NCI-H1417 (cell line): ENCODE data around the gene HIPK2.
A peak's percentile ranks its signal among the peaks of the same experiment; 100 is the strongest.

ENCODE experiments used
- DNase-seq, 3 experiments: peaks; one replicate each; lab custom pipeline; 2025; lab: John Stamatoyannopoulos, UW

The HIPK2 gene

GRCh38 chr7:139650429-139651100, 127.2 kb downstream of the HIPK2 start:
- peak in 1 of 3 experiments; percentile 27 for DNase-seq

GRCh38 chr7:139648941-139649425, 128.8 kb downstream of the HIPK2 start:
- DNase-seq, result peak in 2 of 3 experiments; percentile 75 to 89

- peak in 2 of 3 experiments; percentile 75 to 89 for DNase-seq
Observed at GRCh38 chr7:139648391-139648861, 129.4 kb downstream of the HIPK2 start.

- peak in 2 of 3 experiments; percentile 67 to 80 for DNase-seq
Observed at GRCh38 chr7:139647814-139648390, 129.9 kb downstream of the HIPK2 start.

- DNase-seq, result peak in 1 of 3 experiments; percentile 25
Observed at GRCh38 chr7:139647085-139647484, 130.7 kb downstream of the HIPK2 start.

- DNase-seq, result no peak
Observed at GRCh38 chr7:139646566-139646965, 131.2 kb downstream of the HIPK2 start.

GRCh38 chr7:139645572-139646523, 131.9 kb downstream of the HIPK2 start:
- DNase-seq, result peak; percentile 77 to 97 (median 89)

- peak in 1 of 3 experiments; percentile 38 for DNase-seq
Observed at GRCh38 chr7:139643951-139644585, 133.7 kb downstream of the HIPK2 start.

- no peak for DNase-seq
Observed at GRCh38 chr7:139642283-139642682, 135.5 kb downstream of the HIPK2 start.

- no peak for DNase-seq
Observed at GRCh38 chr7:139641337-139641992, 136.3 kb downstream of the HIPK2 start.

GRCh38 chr7:139640681-139641080, 137.1 kb downstream of the HIPK2 start:
- no peak for DNase-seq

- DNase-seq, result no peak
Observed at GRCh38 chr7:139639563-139639962, 138.2 kb downstream of the HIPK2 start.

GRCh38 chr7:139635526-139636302, 142.1 kb downstream of the HIPK2 start:
- DNase-seq, result no peak

- no peak for DNase-seq
Observed at GRCh38 chr7:139634087-139634486, 143.7 kb downstream of the HIPK2 start.

- no peak for DNase-seq
Observed at GRCh38 chr7:139631520-139632031, 146.2 kb downstream of the HIPK2 start.

- no peak for DNase-seq
Observed at GRCh38 chr7:139630643-139631519, 146.9 kb downstream of the HIPK2 start.

- no peak for DNase-seq
Observed at GRCh38 chr7:139629392-139630082, 148.3 kb downstream of the HIPK2 start.

- DNase-seq, result no peak
Observed at GRCh38 chr7:139627831-139628230, 150.0 kb downstream of the HIPK2 start.

- DNase-seq, result no peak
Observed at GRCh38 chr7:139626817-139627216, 151.0 kb downstream of the HIPK2 start.
